ENCODE data around the gene RPA3. TPM values are rescaled to one million over a fixed set of nuclear protein-coding genes. Genes with fewer than 3 reads are reported as not detected.

Gene RPA3
- polyA plus RNA-seq, 2 donors, result 16.4 to 28.1 TPM

DNA sequence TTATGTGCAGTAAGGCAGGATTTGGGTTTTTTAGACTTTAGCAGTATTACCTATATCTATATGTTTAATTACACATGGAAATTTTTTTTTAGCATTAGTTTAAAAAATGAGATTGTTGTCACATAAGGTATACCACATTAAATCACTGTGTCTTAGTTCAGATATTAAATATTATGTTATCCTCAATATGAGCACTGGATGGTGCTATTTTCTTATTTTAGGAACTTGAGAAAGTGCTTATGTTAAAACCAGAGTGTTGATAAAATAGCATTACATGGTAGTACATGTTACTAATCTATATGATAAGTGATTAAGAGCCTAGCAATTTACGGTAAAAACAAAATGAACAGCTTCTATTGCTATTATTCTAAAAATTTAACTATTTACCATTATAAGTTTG lies 123.0 kb downstream of the RPA3 start:
- Histone ChIP-seq H3K27ac (ENCODE audit: low read depth in 2 of 2, low read length in 1 of 2) (no peak overlapping the region), H3K9me3 (ENCODE audit: control insufficient read depth in 2 of 2, insufficient read depth in 1 of 2, low read depth in 1 of 2, low read length in 1 of 2) (no peaks in the 10 kb centered on the region), H3K36me3 (ENCODE audit: control insufficient read depth in 2 of 2, insufficient read depth in 2 of 2, low read length in 1 of 2) (peaks cover 0 to 5% of the 10 kb centered on the region in 2 donors), H3K27me3 (ENCODE audit: control insufficient read depth in 1 of 2, insufficient read depth in 2 of 2, low read length in 2 of 2) (no peaks in the 10 kb centered on the region), H3K4me1 (ENCODE audit: control insufficient read depth in 2 of 2, insufficient read depth in 2 of 2, low read length in 1 of 2) (no peaks in the 10 kb centered on the region), H3K4me3 (ENCODE audit: low read depth in 1 of 2, low read length in 2 of 2) (no peak overlapping the region)
- 75 to 78% methylated on average over 1 of the region's 1 CpG for WGBS, 2 donors

Other genes with a start within 250 kb of the RPA3 start
- 1 to 10 TPM in 1 of 2 donors, under 1 TPM in 1; 0.60 to 1.1 TPM for gene COL28A1, start 182.7 kb downstream of the RPA3 start, polyA plus RNA-seq
- gene MIOS, start 151.7 kb downstream of the RPA3 start, polyA plus RNA-seq, result 10 to 100 TPM; 17.6 to 22.1 TPM
- gene UMAD1, start 77.9 kb downstream of the RPA3 start, polyA plus RNA-seq, result 1 to 10 TPM; 1.8 to 4.9 TPM